Astrocyte of the cerebellum (primary cell): Measurements from ENCODE around the gene NCS1.

Experiments used
- DNase-seq: peaks from one replicate; pipeline ENCODE4 v3.0.0-alpha.2; 2011; ENCODE audit warnings: low read depth
- H3K4me3 ChIP-seq: 2 replicates; pipeline ENCODE4 v1.5.1; 2011; ENCODE audit warnings: mild to moderate bottlenecking, low read depth, low read length, moderate library complexity
- CTCF ChIP-seq: IDR thresholded peaks from 2 replicates; pipeline ENCODE4 v1.5.1; 2012; ENCODE audit warnings: low read length, low read depth, moderate library complexity, mild to moderate bottlenecking; ENCODE audit errors: missing control alignments
- in situ Hi-C: cut with HindIII; loops from 2 replicates; pipeline ENCODE4 v1.10.0; 2017; ENCODE audit warnings: low sequenced_read_pairs

The NCS1 gene

DNA sequence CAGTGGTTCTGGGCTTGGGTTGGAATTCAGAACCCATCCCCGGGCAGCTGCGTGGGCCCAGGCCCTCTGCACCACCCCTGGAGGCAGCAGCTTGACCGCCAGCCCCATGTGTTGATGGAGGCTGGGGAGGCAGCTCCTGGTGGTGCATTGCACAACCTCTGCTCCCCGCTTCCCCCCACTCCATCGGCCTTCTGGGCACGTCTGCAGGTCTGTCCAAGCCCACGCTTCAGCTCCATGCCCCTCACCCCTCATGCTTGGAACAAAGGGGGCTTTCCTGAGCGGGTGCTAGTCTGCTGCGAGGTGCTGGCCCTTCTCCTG, 1.4 kb downstream of the NCS1 start:
- TF ChIP-seq CTCF = no peak
- peak overlapping the region; percentile 66 for H3K4me3 ChIP-seq
- in situ Hi-C loops = no loop called here
- no peak for DNase-seq

DNA sequence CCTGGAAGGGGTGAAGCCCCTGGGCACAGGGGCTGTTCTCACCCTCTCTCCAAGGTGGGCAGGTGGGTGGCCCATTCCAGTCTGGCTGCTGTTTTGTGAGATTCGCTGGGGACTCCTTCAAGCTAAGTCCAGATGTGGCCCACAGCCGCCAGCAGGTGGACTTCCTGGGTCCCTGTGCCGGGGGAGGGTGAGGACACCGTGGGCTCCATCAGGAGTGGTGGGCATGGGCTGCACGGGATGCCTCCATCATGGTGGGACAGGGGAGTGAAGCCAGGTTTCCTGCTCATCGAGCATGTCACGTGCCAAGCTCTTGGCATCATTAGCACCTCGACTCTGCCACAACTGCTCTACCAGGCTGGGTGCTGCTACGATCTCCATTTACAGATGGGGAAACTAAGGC, 1.8 kb downstream of the NCS1 start:
- in situ Hi-C loops = no loop called here
- peak overlapping the region; percentile 66 for H3K4me3 ChIP-seq
- DNase-seq = no peak
- no peak for TF ChIP-seq CTCF

DNA sequence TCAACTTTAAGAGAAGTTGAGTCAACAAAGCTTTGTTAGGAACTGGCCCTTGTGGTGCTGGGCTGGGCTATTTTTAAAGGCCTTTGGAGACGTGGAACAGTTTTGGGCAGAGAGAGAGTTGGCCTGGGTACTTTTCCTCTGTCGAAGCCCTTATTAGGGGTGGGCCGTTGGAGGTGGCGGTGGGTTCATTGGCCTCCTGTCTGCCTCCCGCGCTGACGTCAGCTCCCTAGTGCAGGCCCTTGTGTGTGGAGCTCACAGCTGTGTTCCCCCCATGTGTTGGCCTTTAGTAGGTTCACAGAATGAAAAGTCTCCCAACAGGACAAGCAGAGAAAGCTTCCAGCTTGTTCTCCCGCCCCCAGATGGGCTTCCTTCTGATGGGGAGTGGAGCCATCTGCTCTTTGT, 2.7 kb downstream of the NCS1 start:
- in situ Hi-C loops = no loop called here
- no peak for DNase-seq
- H3K4me3 ChIP-seq = no peak overlapping the region
- TF ChIP-seq CTCF = no peak

GRCh38 chr9:130175355-130175754, 3.2 kb downstream of the NCS1 start:
- no peak for DNase-seq
- in situ Hi-C loops = no loop called here
- no peak for TF ChIP-seq CTCF
- no peak overlapping the region for H3K4me3 ChIP-seq

- in situ Hi-C loops = no loop called here
- H3K4me3 ChIP-seq = no peak overlapping the region
- TF ChIP-seq CTCF = no peak
- no peak for DNase-seq
These were observed 4.6 kb downstream of the NCS1 start for GRCh38 chr9:130176760-130177159.

DNA sequence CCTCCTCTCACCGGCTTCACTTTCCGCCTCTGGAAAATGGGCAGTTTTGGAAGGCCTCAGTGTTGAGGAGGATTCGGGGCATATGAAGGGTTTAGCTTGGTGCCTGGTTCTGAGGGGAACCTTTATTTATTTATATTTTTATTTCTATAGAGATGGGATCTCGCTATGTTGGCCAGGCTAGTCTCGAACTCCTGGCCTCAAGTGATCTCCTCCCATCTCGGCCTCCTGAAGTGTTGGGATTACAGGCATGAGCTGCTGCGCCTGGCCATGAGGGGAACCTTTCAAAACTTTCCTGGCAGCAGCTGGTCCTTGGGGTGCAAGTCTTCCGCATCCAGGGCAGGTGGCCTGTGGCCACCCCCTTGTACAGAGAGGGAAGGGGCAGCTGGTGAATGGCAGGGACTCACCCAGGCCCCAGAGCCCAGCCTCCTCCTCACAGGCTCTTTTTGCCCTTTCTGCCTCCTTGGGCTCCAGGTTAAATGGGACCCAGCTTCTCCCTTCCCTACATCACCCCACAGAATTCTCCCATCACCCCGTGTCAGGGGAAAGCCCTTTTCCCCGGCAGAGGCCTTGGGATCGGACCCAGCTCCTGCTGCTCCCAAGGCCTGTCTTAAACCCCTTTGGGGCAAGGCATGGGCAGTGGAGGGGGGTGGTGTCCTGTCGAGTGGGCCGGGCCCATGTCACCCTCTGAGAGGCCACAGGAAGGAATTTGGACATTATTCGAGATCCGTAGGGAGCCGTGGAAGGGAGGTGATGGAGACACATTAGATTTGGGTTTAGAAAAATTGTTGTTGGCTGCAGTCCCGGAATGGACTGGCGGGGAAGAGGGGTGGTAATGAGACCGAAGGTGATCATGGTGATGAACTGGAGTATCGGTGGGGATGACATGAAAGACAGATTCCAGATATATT, 5.9 kb downstream of the NCS1 start:
- no peak for DNase-seq
- no peak overlapping the region for H3K4me3 ChIP-seq
- in situ Hi-C loops = no loop called here
- no peak for TF ChIP-seq CTCF
